ENCODE data around the gene OR6Y1.

DNA sequence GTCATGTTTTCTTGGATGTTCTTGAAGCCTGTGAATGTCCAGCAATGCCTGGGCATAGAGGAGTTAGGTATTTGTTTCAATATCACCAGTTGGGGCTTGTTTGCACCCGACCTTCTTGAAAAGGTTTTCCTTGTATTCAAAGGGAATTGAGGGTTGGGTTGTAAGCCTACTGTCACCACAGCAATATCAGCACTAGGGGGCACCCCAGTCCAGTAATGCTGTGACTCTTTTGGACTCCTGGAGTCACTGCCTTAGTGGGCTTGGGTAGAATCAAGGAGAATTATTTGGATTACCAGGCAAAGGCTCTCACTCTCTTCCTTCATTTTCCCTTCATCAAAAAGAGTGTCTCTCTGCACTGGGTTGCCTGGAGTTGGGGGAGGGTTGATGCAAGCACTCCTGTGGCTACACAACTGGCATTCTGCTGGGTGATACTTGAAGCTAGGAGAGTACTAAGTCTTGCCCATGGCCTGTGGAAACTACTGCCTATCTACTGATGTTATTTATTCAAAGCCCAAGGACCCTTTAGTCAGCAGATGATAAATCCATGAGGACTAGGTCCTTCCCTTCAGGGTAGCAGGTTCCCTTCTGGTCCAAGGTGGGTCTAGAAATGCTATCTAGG, 47.7 kb downstream of the OR6Y1 start:
- TF ChIP-seq, protein P1, sequence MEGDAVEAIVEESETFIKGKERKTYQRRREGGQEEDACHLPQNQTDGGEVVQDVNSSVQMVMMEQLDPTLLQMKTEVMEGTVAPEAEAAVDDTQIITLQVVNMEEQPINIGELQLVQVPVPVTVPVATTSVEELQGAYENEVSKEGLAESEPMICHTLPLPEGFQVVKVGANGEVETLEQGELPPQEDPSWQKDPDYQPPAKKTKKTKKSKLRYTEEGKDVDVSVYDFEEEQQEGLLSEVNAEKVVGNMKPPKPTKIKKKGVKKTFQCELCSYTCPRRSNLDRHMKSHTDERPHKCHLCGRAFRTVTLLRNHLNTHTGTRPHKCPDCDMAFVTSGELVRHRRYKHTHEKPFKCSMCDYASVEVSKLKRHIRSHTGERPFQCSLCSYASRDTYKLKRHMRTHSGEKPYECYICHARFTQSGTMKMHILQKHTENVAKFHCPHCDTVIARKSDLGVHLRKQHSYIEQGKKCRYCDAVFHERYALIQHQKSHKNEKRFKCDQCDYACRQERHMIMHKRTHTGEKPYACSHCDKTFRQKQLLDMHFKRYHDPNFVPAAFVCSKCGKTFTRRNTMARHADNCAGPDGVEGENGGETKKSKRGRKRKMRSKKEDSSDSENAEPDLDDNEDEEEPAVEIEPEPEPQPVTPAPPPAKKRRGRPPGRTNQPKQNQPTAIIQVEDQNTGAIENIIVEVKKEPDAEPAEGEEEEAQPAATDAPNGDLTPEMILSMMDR (IDR thresholded peaks at IDR 0.05 in 4 of 5, conservative IDR thresholded peaks at IDR 0.05 in 1 of 5), result no peak
- TF ChIP-seq POLR2A (IDR thresholded peaks at IDR 0.05), result no peak

Measured in gastrocnemius medialis (tissue), 4 donors.